Coronary artery (tissue), 2 donors: ENCODE data around the gene MEIS3.
A peak's percentile ranks its signal among the peaks of the same experiment; 100 is the strongest.

Experiments used
- DNase-seq: peaks from one replicate; pipeline ENCODE4 v3.0.0-alpha.2; 2017; ENCODE audit warnings: low spot score
- H3K27ac ChIP-seq, 2 donors: fragments of 200-600 bp; sonication (generic); one replicate each; pipeline ENCODE4 v1.5.1; 2016 to 2019
- H3K4me3 ChIP-seq: fragments of 200-600 bp; sonication (generic); 2 replicates; pipeline ENCODE4 v1.5.1; 2016; ENCODE audit warnings: mild to moderate bottlenecking, moderate library complexity
- CTCF ChIP-seq: fragments of 200-600 bp; sonication (generic); IDR thresholded peaks from one replicate; pipeline ENCODE4 v1.5.1; 2019; ENCODE audit warnings: antibody characterized with exemption

Gene MEIS3

GRCh38 chr19:47428177-47428894, 9.0 kb upstream of the MEIS3 start:
- Histone ChIP-seq H3K27ac (no peak overlapping the region), H3K4me3 (peak overlapping the region; percentile 15)
- TF ChIP-seq CTCF = no peak
- DNase-seq = no peak

- no peak overlapping the region for H3K27ac ChIP-seq
- H3K4me3 ChIP-seq = peak overlapping the region; percentile 15
- no peak for DNase-seq
- peak; percentile 75 for TF ChIP-seq CTCF
These were observed 8.2 kb upstream of the MEIS3 start for GRCh38 chr19:47427241-47428176.

GRCh38 chr19:47423203-47423882, 4.0 kb upstream of the MEIS3 start:
- no peak for TF ChIP-seq CTCF
- H3K4me3 ChIP-seq = no peak overlapping the region
- DNase-seq = no peak
- no peak overlapping the region for H3K27ac ChIP-seq

GRCh38 chr19:47422417-47423163, 3.3 kb upstream of the MEIS3 start:
- Histone ChIP-seq H3K27ac (no peak overlapping the region), H3K4me3 (no peak overlapping the region)
- no peak for TF ChIP-seq CTCF
- no peak for DNase-seq

GRCh38 chr19:47421844-47422395, 2.6 kb upstream of the MEIS3 start:
- no peak overlapping the region for H3K4me3 ChIP-seq
- no peak for DNase-seq
- H3K27ac ChIP-seq = no peak overlapping the region
- TF ChIP-seq CTCF = no peak

- Histone ChIP-seq H3K4me3 (no peak overlapping the region), H3K27ac (no peak overlapping the region)
- DNase-seq = no peak
- TF ChIP-seq CTCF = no peak
These were observed 2.0 kb upstream of the MEIS3 start for GRCh38 chr19:47421244-47421786.
